Memory B cell (primary cell): ENCODE results near the gene KRTAP6-1.

Experiments
- ATAC-seq: fragments of 150-1000 bp; cut with Tn5 transposase; 2 replicates; pipeline ENCODE4 v1.10.0; 2021; ENCODE audit warnings: low read depth, mild to moderate bottlenecking, moderate library complexity
- DNase-seq, 2 donors: peaks; one replicate each; pipeline ENCODE4 v3.0.0; 2022; ENCODE audit warnings: low spot score in 2 of 2
- H3K27ac Mint-ChIP-seq: one replicate; pipeline ENCODE4 v1.8.0; 2022; ENCODE audit warnings: mild to moderate bottlenecking, moderate library complexity, mixed read lengths
- H3K27me3 Mint-ChIP-seq: one replicate; pipeline ENCODE4 v1.8.0; 2022; ENCODE audit warnings: mixed read lengths
- H3K36me3 Mint-ChIP-seq: one replicate; pipeline ENCODE4 v1.8.0; 2022; ENCODE audit warnings: mild to moderate bottlenecking, mixed read lengths
- H3K4me1 Mint-ChIP-seq: one replicate; pipeline ENCODE4 v1.8.0; 2022; ENCODE audit warnings: mixed read lengths
- H3K4me3 Mint-ChIP-seq: one replicate; pipeline ENCODE4 v1.8.0; 2022; ENCODE audit warnings: mild to moderate bottlenecking, moderate library complexity, mixed read lengths
- H3K9me3 Mint-ChIP-seq: one replicate; pipeline ENCODE4 v1.8.0; 2022; ENCODE audit warnings: mixed read lengths

KRTAP6-1 gene

DNA sequence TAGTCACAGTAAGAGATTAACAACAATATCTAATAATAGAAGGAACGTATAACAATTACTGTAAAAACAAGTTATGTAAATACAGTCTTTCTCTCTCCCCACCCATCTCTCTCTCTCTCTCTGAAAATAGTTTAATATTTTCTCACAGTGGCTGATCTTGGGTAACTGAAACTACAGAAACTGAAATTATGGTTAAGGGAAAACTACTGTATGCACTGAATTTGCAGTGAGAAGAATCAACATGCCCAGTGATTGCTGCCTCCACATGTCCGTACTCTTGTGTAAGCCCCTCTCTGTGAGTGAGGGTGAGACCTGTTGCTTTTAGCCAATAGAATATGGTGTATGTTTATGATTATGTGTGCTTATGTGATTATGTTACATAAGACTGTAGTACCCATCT, 1.6 kb downstream of the KRTAP6-1 start:
- H3K36me3 Mint-ChIP-seq, result no peaks in the 10 kb centered on the region
- H3K4me3 Mint-ChIP-seq, result no peak overlapping the region
- DNase-seq (no peak), ATAC-seq (no peak)
- no peaks in the 10 kb centered on the region for H3K27me3 Mint-ChIP-seq
- H3K9me3 Mint-ChIP-seq, result peaks cover 4% of the 10 kb centered on the region
- no peak overlapping the region for H3K27ac Mint-ChIP-seq
- no peaks in the 10 kb centered on the region for H3K4me1 Mint-ChIP-seq

DNA sequence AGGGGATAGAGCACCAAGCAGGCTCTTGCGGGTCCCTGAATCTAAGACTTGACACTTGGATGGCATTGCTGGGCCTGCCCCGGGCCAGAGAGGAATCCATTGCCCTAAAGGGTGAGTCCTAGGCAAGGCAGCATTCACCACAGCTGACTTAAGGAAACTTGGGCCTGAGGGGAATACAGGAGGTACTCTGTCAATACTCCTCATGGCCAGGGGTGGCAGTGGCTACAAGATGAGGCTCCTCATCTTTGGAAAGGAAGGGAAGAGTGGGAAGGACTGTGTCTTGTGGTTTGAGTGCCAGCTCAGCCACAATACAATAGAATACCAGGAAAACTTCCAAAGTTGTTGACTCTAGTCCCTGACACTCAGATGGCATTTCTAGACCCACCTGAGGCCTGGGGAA, 7.8 kb downstream of the KRTAP6-1 start:
- H3K4me3 Mint-ChIP-seq, result no peak overlapping the region
- no peaks in the 10 kb centered on the region for H3K27me3 Mint-ChIP-seq
- ATAC-seq, result no peak
- DNase-seq, result no peak
- H3K4me1 Mint-ChIP-seq, result no peaks in the 10 kb centered on the region
- H3K27ac Mint-ChIP-seq, result no peak overlapping the region
- H3K36me3 Mint-ChIP-seq, result no peaks in the 10 kb centered on the region
- H3K9me3 Mint-ChIP-seq, result peaks cover 5% of the 10 kb centered on the region

DNA sequence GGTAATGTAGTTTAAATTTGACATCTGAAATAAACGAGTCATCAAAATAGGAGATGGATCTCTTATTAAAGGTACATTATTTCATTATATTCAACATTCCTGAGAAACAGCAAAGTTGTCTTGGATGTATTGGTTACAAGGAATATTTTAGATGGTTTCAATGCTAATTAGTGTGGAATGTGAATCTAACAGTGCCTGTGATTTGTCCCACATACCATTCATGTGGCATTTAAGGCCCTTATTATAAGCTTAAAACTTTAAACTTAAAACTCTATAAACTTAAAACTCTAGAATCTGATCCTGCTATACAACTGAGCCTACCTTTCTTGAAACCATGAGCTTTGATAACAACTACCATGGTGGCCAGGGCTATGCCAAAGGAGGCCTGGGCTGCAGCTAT, 12.9 kb downstream of the KRTAP6-1 start, which contains the start of gene KRTAP22-1:
Gene KRTAP22-1, plus strand, starts transcription at position 301 of the 400 bp plus-strand sequence.
- peaks cover 2% of the 10 kb centered on the region for H3K9me3 Mint-ChIP-seq

DNA sequence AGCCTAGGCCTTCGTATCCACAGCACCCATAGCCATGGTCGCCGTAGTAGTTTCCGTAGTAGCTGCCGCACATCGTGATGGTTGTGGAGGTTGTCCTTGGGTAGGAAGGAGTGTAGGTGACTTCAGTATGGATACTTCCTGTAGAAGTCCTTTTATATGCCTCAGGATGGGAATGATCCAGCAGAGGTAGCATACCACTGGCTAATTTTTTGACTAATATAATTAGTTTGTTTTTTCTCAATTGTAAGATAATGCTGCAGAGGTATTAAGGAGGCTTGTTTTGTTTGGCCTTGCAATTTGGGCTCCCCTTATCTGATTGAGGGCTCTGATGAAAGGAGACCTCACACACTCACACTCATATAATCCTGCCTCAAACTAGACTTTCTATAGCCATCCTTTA, 14.9 kb downstream of the KRTAP6-1 start, which contains the start of gene KRTAP6-2:
Gene KRTAP6-2, minus strand, starts transcription at position 101 of the 400 bp plus-strand sequence. Its CDS starts 28 bp downstream, at position 73.
- peaks cover 2% of the 10 kb centered on the region for H3K9me3 Mint-ChIP-seq
- ATAC-seq (no peak), DNase-seq (no peak)
- no peak within 1 kb of the TSS for H3K4me3 Mint-ChIP-seq
- H3K4me1 Mint-ChIP-seq, result no peaks in the 10 kb centered on the region
- no peak within 1 kb of the TSS for H3K27ac Mint-ChIP-seq
- no peaks in the 10 kb centered on the region for H3K27me3 Mint-ChIP-seq
- no peaks in the 10 kb centered on the region for H3K36me3 Mint-ChIP-seq

More for the DNA sequence above, 12.9 kb downstream of the KRTAP6-1 start, which contains the start of gene KRTAP22-1:
- DNase-seq (no peak), ATAC-seq (no peak)
- no peak within 1 kb of the TSS for H3K27ac Mint-ChIP-seq
- H3K36me3 Mint-ChIP-seq, result no peaks in the 10 kb centered on the region
- no peaks in the 10 kb centered on the region for H3K27me3 Mint-ChIP-seq
- H3K4me3 Mint-ChIP-seq, result no peak within 1 kb of the TSS
- no peaks in the 10 kb centered on the region for H3K4me1 Mint-ChIP-seq

DNA sequence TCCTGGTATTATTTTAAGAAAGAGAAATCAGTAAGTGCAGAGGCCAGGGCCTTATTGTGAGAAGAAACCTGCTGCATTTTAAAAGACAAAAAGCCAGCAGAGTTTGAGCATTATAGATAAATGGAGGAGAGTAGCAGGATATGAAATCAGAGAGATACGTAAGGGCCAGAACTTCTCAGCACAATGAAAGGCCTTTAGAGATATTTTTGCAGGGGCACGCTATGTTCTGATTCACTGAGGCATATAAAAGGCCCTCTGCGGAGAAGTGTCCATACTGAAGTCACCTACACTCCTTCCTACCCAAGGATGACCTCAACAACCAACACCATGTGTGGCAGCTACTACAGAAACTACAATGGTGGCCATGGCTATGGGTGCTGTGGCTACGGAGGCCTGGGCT, 21.6 kb downstream of the KRTAP6-1 start, which contains the start of gene KRTAP6-3:
Gene KRTAP6-3, plus strand, starts transcription at position 301 of the 400 bp plus-strand sequence. Its CDS starts 6 bp downstream, at position 307.
- Mint-ChIP-seq H3K4me1 (no peaks in the 10 kb centered on the region), H3K9me3 (peaks cover 4% of the 10 kb centered on the region), H3K36me3 (no peaks in the 10 kb centered on the region), H3K27me3 (no peaks in the 10 kb centered on the region), H3K27ac (no peak within 1 kb of the TSS), H3K4me3 (no peak within 1 kb of the TSS)
- DNase-seq (no peak), ATAC-seq (no peak)

DNA sequence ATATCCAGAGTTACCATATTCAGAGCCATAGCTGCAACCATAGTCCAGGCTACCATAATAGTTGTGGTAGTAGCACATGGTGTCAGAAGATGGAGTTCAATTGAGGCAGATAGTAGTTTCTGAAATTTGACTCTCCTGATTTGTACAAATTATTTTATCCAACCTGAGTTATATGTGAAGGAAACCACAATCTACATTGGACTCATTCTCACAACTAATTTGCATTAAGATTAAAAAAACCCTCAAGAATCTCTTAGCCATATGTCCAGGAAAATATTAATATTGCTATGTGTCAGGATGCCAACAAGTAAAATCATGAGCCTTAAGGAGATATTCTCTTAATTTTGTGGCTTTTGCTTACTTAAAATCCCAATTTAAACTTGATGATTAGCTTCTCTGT, 23.4 kb downstream of the KRTAP6-1 start, which contains the start of gene KRTAP22-2:
Gene KRTAP22-2, minus strand, starts transcription at position 101 of the 400 bp plus-strand sequence.
- Mint-ChIP-seq H3K9me3 (peaks cover 4% of the 10 kb centered on the region), H3K4me3 (no peak within 1 kb of the TSS), H3K27me3 (no peaks in the 10 kb centered on the region), H3K27ac (no peak within 1 kb of the TSS), H3K36me3 (no peaks in the 10 kb centered on the region), H3K4me1 (no peaks in the 10 kb centered on the region)
- DNase-seq (no peak), ATAC-seq (no peak)

DNA sequence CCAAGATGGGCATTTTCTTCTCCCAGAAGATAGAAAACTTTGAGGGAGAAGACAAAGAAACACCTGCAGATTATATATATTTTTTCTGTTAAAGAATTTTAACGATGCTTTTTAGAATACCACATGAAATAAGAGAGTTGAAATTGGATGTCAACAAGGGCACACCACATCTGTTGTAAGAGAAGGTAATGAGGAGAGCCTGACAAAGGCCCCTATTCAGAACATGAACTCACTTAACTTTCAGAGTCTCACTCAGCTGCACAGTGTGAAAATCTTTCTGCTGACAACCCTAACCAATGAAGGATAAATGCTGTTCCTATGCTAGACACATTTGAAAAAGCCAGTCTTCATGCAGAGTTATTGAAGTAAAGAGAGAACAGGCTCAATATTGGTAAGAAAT, 30.9 kb downstream of the KRTAP6-1 start:
- peaks cover 2% of the 10 kb centered on the region for H3K9me3 Mint-ChIP-seq
- H3K27me3 Mint-ChIP-seq, result no peaks in the 10 kb centered on the region

DNA sequence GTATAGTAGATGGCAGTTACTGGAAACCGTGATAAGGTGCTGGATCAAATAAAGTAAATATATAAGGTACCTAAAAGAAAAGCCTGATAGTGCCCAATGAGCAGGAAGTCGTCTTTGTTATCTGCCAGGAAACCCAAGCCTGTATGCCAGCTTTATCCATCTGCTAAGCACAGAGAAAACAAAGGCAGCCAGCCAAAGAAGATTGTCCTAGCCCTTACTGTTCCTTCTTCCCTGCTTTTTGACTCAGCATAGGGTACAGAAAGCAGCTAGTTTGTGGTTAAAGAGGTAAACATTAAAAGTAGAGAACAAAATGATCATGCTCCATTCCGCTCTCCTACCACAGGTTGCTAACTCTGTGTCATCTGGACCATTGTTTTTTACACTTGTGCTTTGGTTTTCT, 33.6 kb downstream of the KRTAP6-1 start:
- H3K36me3 Mint-ChIP-seq, result no peaks in the 10 kb centered on the region
- no peak overlapping the region for H3K27ac Mint-ChIP-seq

More for the DNA sequence above, 30.9 kb downstream of the KRTAP6-1 start:
- no peak for DNase-seq
- Mint-ChIP-seq H3K4me3 (no peak overlapping the region), H3K27ac (no peak overlapping the region), H3K36me3 (no peaks in the 10 kb centered on the region), H3K4me1 (no peaks in the 10 kb centered on the region)
- no peak for ATAC-seq

DNA sequence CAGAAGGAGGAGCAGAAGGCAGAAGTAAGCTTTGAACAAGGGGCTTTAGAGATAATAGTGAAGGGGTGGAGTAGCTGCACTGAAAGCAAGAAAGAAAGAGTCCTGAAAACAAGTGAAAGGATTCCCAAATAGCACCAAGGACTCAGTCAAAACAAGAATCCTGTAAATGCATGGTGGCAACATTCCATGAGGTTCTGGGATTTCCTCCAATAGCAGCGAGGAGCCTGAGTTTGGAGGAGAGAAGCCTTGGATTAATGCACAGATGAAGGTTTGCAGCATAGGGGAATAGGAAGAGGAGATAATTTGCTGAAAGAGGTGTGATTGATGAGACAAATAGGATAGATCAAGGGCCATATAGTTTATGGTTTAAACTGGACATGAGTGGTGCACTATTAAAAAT, 34.4 kb downstream of the KRTAP6-1 start:
- no peak overlapping the region for H3K27ac Mint-ChIP-seq
- H3K9me3 Mint-ChIP-seq, result no peaks in the 10 kb centered on the region
- H3K4me3 Mint-ChIP-seq, result no peak overlapping the region
- no peaks in the 10 kb centered on the region for H3K36me3 Mint-ChIP-seq
- H3K27me3 Mint-ChIP-seq, result no peaks in the 10 kb centered on the region
- no peak for ATAC-seq
- no peaks in the 10 kb centered on the region for H3K4me1 Mint-ChIP-seq
- no peak for DNase-seq

More for the DNA sequence above, 33.6 kb downstream of the KRTAP6-1 start:
- no peak overlapping the region for H3K4me3 Mint-ChIP-seq
- ATAC-seq, result no peak
- peaks cover 2% of the 10 kb centered on the region for H3K9me3 Mint-ChIP-seq
- no peak for DNase-seq
- no peaks in the 10 kb centered on the region for H3K27me3 Mint-ChIP-seq
- H3K4me1 Mint-ChIP-seq, result no peaks in the 10 kb centered on the region

DNA sequence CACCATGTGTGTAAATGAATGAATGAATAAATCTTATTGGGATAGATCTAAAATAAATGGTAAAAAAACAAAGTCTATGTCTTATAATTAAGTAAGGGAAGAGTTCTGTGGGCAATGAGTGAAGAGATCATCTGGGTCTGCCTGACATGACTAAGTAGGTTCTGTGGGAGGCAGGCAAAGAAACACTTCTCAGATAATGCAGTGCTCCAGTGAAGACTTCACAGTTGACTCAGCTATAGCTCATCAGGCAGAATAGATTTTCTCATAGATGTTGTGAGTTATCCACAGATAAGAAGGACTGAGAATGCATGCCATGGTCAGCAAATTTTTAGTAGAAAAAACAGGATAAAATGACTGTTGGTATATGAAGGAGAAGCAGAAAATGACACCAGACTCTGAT, 36.0 kb downstream of the KRTAP6-1 start:
- peaks cover 2% of the 10 kb centered on the region for H3K9me3 Mint-ChIP-seq
- ATAC-seq, result no peak
- no peak overlapping the region for H3K4me3 Mint-ChIP-seq
- H3K36me3 Mint-ChIP-seq, result no peaks in the 10 kb centered on the region
- no peaks in the 10 kb centered on the region for H3K27me3 Mint-ChIP-seq
- no peaks in the 10 kb centered on the region for H3K4me1 Mint-ChIP-seq
- H3K27ac Mint-ChIP-seq, result no peak overlapping the region
- no peak for DNase-seq

DNA sequence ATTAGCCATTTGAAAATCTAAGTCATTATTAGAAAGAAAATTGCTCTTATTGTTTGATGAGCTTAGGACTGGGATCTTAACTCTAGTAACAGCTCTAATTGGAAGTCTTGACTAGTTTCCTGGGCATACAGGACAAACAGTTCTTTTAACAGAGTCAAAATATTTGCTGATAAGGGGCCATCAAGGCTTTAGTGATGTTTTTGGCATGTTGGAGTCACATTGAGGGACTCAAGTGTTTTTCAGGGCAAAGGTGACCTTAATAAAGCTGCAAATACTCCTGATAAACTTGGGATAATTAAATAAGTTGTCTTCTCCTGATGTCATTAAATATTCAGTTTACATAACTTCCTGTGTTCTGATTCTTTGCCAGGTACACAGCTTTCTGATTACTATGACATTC, 46.1 kb downstream of the KRTAP6-1 start:
- peaks cover 8% of the 10 kb centered on the region for H3K9me3 Mint-ChIP-seq
- no peaks in the 10 kb centered on the region for H3K4me1 Mint-ChIP-seq
- no peak for ATAC-seq
- H3K27ac Mint-ChIP-seq, result no peak overlapping the region
- no peak for DNase-seq
- no peaks in the 10 kb centered on the region for H3K36me3 Mint-ChIP-seq
- H3K4me3 Mint-ChIP-seq, result no peak overlapping the region
- H3K27me3 Mint-ChIP-seq, result no peaks in the 10 kb centered on the region

DNA sequence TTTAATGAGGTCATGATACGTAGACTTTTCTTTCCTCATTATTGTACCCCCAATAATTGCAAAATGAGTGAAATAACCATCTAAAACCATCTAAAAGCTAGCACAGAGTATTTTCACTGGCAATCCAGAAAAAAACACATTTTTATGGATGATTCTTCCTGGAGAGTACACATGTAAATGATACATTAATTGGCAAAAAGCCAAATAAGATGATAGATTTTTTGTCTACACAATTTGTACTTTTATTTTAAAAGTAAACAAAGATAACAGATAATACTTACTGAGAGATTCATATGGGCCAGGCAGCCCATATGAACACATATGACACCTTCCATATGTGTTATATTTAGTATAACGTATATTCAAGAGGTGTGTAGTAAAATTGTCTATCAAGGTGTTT, 50.1 kb downstream of the KRTAP6-1 start:
- H3K9me3 Mint-ChIP-seq, result peaks cover 3% of the 10 kb centered on the region
- ATAC-seq, result no peak
- no peaks in the 10 kb centered on the region for H3K4me1 Mint-ChIP-seq
- no peaks in the 10 kb centered on the region for H3K36me3 Mint-ChIP-seq
- DNase-seq, result no peak
- H3K27me3 Mint-ChIP-seq, result no peaks in the 10 kb centered on the region
- H3K4me3 Mint-ChIP-seq, result no peak overlapping the region
- H3K27ac Mint-ChIP-seq, result no peak overlapping the region
